HepG2 (cell line): ENCODE data around the gene ST7L. TPM values are rescaled to one million over a fixed set of nuclear protein-coding genes. Genes with fewer than 3 reads are reported as not detected.

Source experiments
- ARID2 ChIP-seq: sonication (generic); formaldehyde crosslinking; IDR thresholded peaks from 2 replicates; pipeline ENCODE4 v1.8.1; 2022; ENCODE audit warnings: mild to moderate bottlenecking, missing genetic modification reagents, borderline replicate concordance
- CHCHD3 ChIP-seq: sonication (generic); formaldehyde crosslinking; IDR thresholded peaks from 2 replicates; pipeline ENCODE4 v1.8.0; 2022; ENCODE audit warnings: mild to moderate bottlenecking, missing genetic modification reagents, moderate library complexity
- KDM5A ChIP-seq: fragments of 200-600 bp; sonication (generic); IDR thresholded peaks from 2 replicates; pipeline ENCODE4 v1.7.0; 2018; ENCODE audit warnings: antibody characterized with exemption, mild to moderate bottlenecking, low read length, borderline replicate concordance
- MED8 ChIP-seq: sonication (generic); formaldehyde crosslinking; IDR thresholded peaks from 2 replicates; pipeline ENCODE4 v1.8.1; 2023; ENCODE audit warnings: mild to moderate bottlenecking, missing genetic modification reagents; ENCODE audit not compliant: insufficient replicate concordance
- NFATC3 ChIP-seq: sonication (generic); formaldehyde crosslinking; IDR thresholded peaks from 2 replicates; pipeline ENCODE4 v1.5.1; 2020; ENCODE audit warnings: mild to moderate bottlenecking, missing genetic modification reagents
- REPIN1 ChIP-seq: sonication (generic); formaldehyde crosslinking; IDR thresholded peaks from 2 replicates; pipeline ENCODE4 v1.8.0; 2022; ENCODE audit warnings: missing genetic modification reagents, low read depth, mild to moderate bottlenecking, borderline replicate concordance
- SALL2 ChIP-seq: sonication (generic); formaldehyde crosslinking; IDR thresholded peaks from 2 replicates; pipeline ENCODE4 v1.8.1; 2023; ENCODE audit warnings: mild to moderate bottlenecking, missing genetic modification reagents, inconsistent platforms
- SOX6 ChIP-seq, 2 experiments: fragments of 450-650 bp in 1 of 2; sonication (generic) in 1 of 2; formaldehyde crosslinking in 1 of 2; IDR thresholded peaks; 2 replicates each; pipeline versions ENCODE4 v1.4.0 to v1.6.1; 2017 to 2020; ENCODE audit warnings: antibody characterized with exemption in 1 of 2, mild to moderate bottlenecking in 1 of 2, missing genetic modification reagents in 1 of 2
- SUZ12 ChIP-seq: fragments of 150-350 bp; IDR thresholded peaks from 2 replicates; pipeline ENCODE4 v1.6.1; 2014; ENCODE audit warnings: low read depth, low read length
- ZBTB8A ChIP-seq: sonication (generic); formaldehyde crosslinking; IDR thresholded peaks from 2 replicates; pipeline ENCODE4 v1.4.0; 2020; ENCODE audit warnings: mild to moderate bottlenecking, low read depth, missing genetic modification reagents, borderline replicate concordance
- ZNF256 ChIP-seq: sonication (generic); formaldehyde crosslinking; conservative IDR thresholded peaks from 2 replicates; pipeline ENCODE4 v1.4.0; 2020; ENCODE audit warnings: missing genetic modification reagents
- ZNF296 ChIP-seq: sonication (generic); formaldehyde crosslinking; conservative IDR thresholded peaks from 2 replicates; pipeline ENCODE4 v1.5.0; 2020; ENCODE audit warnings: mild to moderate bottlenecking, missing genetic modification reagents
- ZNF44 ChIP-seq: sonication (generic); formaldehyde crosslinking; IDR thresholded peaks from 2 replicates; pipeline ENCODE4 v1.5.1; 2020; ENCODE audit warnings: mild to moderate bottlenecking, missing genetic modification reagents
- ZNF543 ChIP-seq: sonication (generic); formaldehyde crosslinking; IDR thresholded peaks from 2 replicates; pipeline ENCODE4 v1.4.0; 2020; ENCODE audit warnings: mild to moderate bottlenecking, missing genetic modification reagents
- ZNF891 ChIP-seq: sonication (generic); formaldehyde crosslinking; IDR thresholded peaks from 2 replicates; pipeline ENCODE4 v1.5.0; 2020; ENCODE audit warnings: mild to moderate bottlenecking, missing genetic modification reagents
- ZSCAN29 ChIP-seq: sonication (generic); formaldehyde crosslinking; conservative IDR thresholded peaks from 2 replicates; pipeline ENCODE4 v1.4.0; 2020; ENCODE audit warnings: mild to moderate bottlenecking, missing genetic modification reagents
- polyA plus RNA-seq, 8 experiments: library from polyadenylated mRNA; depleted of rRNA in 3 of 8; stranded (reverse) in 7 of 8; unstranded in 1 of 8; fragments of >200 nt; fragmentation: Illumina TruSeq in 4 of 8; extraction: Trizol in 4 of 8; gene quantifications; 2 replicates each; pipeline versions ENCODE4 v1.2.1 to v1.2.3, GENCODE V29; 2011 to 2016; ENCODE audit warnings: low read depth in 4 of 8, missing spikeins in 1 of 8, mixed read lengths in 1 of 8; ENCODE audit not compliant: insufficient read depth in 1 of 8
- total RNA-seq, 5 experiments: library from RNA; depleted of rRNA; stranded (reverse); fragments of >200 nt; fragmentation: Illumina TruSeq; extraction: Trizol; gene quantifications; 2 replicates each; pipeline ENCODE4 v1.2.3, GENCODE V29; 2016; ENCODE audit warnings: low read depth in 1 of 5
- TF ChIP-seq, protein P1 (sequence below), 2 experiments: sonication (generic) in 1 of 2; formaldehyde crosslinking in 1 of 2; IDR thresholded peaks; 2 replicates each; pipeline versions ENCODE4 v1.4.0 to v1.6.1; 2016 to 2020; ENCODE audit warnings: borderline replicate concordance in 1 of 2, low read depth in 1 of 2, mild to moderate bottlenecking in 1 of 2, missing genetic modification reagents in 1 of 2
- TF ChIP-seq, protein P2 (sequence below): sonication (generic); formaldehyde crosslinking; IDR thresholded peaks from 2 replicates; pipeline ENCODE4 v1.8.1; 2023; ENCODE audit warnings: missing genetic modification reagents, inconsistent platforms, borderline replicate concordance

ST7L gene
- total and polyA plus RNA-seq, 2 of the 13 experiments (the other 11 are each of a cell fraction or from before 2014, with no cell fraction given): 8.6 to 19.9 TPM

DNA sequence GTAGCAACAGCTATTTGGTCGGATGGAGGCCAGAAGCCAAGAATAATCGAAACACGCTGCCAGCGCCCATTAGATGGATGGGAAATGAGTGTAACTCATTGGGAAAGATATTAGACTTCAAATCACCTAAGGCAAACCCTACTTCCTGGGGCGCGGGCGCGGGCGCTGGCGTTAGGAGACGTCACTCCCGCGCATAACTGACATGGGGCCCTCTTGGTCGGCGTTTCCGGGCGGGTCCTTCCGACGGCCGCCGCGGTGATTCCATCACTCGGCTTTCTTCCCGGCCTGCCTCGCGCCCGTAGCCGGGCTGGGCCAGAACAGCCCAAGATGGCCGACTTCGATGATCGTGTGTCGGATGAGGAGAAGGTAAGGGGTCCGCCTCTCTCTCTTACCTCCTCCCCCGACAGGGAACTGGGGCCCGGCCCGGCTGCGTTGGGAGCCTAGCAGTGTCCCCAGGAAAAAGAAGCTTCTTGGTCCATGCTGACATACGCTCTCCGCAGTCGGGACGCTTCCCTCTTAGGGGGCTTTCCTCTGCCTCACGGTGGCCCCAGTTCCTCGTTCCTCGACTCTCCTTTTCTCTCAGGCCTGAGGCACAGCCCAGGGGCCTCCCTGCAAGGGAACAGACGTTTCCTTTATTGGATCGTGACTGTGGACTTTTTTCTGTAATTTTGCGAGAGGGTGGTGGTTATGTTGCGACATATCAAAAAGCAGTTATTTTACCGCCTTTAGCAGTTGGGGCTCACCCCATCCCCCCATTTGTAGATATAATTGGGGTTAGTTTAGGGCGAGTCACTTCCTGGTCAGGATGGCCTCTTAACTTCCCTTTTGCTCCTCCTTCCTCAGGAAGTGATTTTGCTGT lies 806 bp upstream of the ST7L start, which contains the start of gene CAPZA1 (continued):
- TF ChIP-seq REPIN1 (CRISPR knock-in tag) (0 out of 2 replicates have a peak, but pooled peaks have one; percentile 0), ZNF543 (CRISPR knock-in tag) (peak; percentile 69; the same call in 1 of the 2 replicates), ZNF256 (CRISPR knock-in tag) (no peak), ZNF891 (0 out of 2 replicates have a peak, but pooled peaks have one; percentile 34), KDM5A (peak; percentile 71), ZBTB8A (0 out of 2 replicates have a peak, but pooled peaks have one; percentile 26), NFATC3 (CRISPR knock-in tag) (no peak), SOX6 (IDR thresholded peaks at IDR 0.05) (no peak), SOX6 (CRISPR knock-in tag; IDR thresholded peaks at IDR 0.05) (0 out of 2 replicates have a peak, but pooled peaks have one; percentile 32), CHCHD3 (0 out of 2 replicates have a peak, but pooled peaks have one; percentile 13), ZSCAN29 (CRISPR knock-in tag) (no peak), SUZ12 (peak; percentile 32; the same call in 1 of the 2 replicates), SALL2 (CRISPR knock-in tag) (0 out of 2 replicates have a peak, but pooled peaks have one; percentile 8), MED8 (CRISPR knock-in tag) (peak; percentile 52), ZNF296 (CRISPR knock-in tag) (no peak), ARID2 (CRISPR knock-in tag) (no peak), ZNF44 (CRISPR knock-in tag) (0 out of 2 replicates have a peak, but pooled peaks have one; percentile 55)
- TF ChIP-seq, protein P1, sequence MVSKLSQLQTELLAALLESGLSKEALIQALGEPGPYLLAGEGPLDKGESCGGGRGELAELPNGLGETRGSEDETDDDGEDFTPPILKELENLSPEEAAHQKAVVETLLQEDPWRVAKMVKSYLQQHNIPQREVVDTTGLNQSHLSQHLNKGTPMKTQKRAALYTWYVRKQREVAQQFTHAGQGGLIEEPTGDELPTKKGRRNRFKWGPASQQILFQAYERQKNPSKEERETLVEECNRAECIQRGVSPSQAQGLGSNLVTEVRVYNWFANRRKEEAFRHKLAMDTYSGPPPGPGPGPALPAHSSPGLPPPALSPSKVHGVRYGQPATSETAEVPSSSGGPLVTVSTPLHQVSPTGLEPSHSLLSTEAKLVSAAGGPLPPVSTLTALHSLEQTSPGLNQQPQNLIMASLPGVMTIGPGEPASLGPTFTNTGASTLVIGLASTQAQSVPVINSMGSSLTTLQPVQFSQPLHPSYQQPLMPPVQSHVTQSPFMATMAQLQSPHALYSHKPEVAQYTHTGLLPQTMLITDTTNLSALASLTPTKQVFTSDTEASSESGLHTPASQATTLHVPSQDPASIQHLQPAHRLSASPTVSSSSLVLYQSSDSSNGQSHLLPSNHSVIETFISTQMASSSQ (IDR thresholded peaks at IDR 0.05; ENCODE audit: low read depth): no peak
- TF ChIP-seq, protein P1 (CRISPR knock-in tag; IDR thresholded peaks at IDR 0.05; ENCODE audit: borderline replicate concordance): 0 out of 2 replicates have a peak, but pooled peaks have one; percentile 27
- TF ChIP-seq, protein P2, sequence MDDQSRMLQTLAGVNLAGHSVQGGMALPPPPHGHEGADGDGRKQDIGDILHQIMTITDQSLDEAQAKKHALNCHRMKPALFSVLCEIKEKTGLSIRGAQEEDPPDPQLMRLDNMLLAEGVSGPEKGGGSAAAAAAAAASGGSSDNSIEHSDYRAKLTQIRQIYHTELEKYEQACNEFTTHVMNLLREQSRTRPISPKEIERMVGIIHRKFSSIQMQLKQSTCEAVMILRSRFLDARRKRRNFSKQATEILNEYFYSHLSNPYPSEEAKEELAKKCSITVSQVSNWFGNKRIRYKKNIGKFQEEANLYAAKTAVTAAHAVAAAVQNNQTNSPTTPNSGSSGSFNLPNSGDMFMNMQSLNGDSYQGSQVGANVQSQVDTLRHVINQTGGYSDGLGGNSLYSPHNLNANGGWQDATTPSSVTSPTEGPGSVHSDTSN: no peak
